ENCODE results near the gene VOPP1.
"Not testable (repeated sequence)": the region's sequence is repeated elsewhere in the genome, so short reads cannot be mapped to it uniquely, and the experiment has no call there.

The VOPP1 gene

DNA sequence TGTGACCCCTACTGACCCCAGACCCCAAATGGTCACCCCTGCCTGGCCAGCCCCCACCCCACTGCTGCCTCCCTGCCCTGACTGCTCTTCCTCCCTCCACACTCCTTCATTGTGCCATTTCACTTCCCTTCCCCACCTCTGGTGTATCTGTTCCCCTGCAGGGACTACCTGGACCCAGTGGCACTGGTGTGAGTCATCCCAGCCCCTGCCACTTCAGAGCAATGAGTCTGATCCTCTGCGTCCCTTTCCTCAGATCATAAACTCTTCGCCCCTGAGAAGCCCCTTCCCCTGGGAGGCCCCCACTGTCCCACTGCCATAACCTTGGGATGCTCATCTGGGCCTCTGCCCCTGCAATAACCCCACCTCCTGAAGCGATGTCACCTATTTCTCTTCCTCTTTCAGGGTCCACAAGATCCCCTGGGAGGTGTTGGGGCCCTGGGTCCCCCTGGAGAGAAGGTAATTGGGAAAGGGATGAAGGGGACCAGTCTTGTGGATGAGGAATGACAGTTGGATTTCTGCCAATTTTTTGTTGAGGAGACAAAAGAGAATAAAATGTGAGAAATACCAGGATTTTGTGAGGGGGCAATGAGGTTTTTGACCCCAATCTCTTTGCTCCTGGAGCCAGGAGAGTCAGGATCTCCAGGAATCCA is 19.1 kb upstream of the VOPP1 start:
- Mint-ChIP-seq H3K27ac (peak overlapping the region; percentile 72), H3K36me3 (no peaks in the 10 kb centered on the region), H3K9me3 (no peaks in the 10 kb centered on the region), H3K4me3 (no peak overlapping the region), H3K4me1 (peaks cover 28 to 58% of the 10 kb centered on the region in 2 donors), H3K27me3 (peaks cover 13 to 21% of the 10 kb centered on the region in 2 donors)
- DNase-seq (no peak), ATAC-seq (replicated peaks) (peak; percentile 78 to 86)

DNA sequence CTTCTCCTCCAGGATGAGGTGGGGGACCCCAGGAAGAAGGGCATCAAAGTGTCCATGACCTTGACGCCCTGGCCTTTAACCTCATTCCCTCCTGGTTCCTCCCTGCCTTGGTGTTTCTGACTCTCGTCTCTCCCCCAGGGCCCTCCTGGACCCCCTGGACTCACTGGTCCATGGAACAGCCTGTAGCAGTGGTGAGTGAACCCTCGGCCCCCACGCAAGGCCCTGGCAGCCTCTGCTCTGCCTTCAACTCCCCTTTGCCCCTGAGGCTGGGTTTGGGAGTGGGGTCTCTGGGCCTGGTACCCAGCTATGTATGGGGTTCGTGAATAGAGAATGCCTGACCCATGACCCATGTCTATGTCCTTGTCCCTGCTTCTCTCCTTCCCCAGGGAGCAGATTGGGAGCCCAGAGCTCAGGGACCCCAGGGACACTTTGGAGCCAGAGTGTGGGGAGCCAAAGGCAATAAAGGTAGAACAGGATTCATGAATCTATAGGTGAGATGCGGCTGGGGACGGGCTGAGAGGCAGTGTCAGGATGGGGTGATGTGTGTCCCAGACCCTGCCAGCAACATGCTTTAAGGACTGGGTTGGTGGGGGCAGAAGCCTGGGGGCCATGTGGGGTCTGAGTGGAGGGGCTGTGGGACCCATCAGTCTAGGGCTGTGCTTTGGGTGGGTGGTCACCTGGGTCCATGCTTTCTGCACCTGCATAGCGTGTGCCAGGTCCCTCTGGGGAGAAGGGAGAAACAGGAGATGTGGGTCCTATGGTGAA is 18.4 kb upstream of the VOPP1 start:
- Mint-ChIP-seq H3K9me3 (no peaks in the 10 kb centered on the region), H3K4me3 (no peak overlapping the region), H3K36me3 (no peaks in the 10 kb centered on the region), H3K27ac (peak overlapping the region; percentile 22), H3K4me1 (peaks cover 28 to 58% of the 10 kb centered on the region in 2 donors), H3K27me3 (peaks cover 13 to 21% of the 10 kb centered on the region in 2 donors)
- ATAC-seq (replicated peaks) (no peak), DNase-seq (no peak)

DNA sequence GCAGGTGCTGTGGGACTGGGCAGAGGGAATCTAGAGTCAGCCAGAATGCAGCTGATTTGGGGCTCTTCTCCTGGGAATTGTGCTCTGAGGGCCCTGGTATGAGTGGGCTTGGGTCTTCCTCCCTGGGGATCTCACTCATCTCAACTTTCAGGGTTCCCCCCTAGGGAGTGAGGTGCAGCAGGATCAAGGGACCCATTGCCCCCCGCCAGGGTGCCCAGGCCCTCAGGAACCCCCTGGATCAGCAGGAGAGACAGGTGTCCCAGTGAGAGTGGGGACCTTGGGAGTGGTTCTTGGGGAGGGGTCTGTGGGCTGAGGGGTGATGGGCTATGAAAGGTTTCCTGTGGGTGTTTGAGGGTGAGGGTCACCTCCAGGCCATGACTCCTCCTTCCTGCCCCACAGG is 17.6 kb upstream of the VOPP1 start:
- H3K36me3 Mint-ChIP-seq, result no peaks in the 10 kb centered on the region
- H3K27me3 Mint-ChIP-seq, result peaks cover 13 to 21% of the 10 kb centered on the region in 2 donors
- peaks cover 28 to 58% of the 10 kb centered on the region in 2 donors for H3K4me1 Mint-ChIP-seq
- no peak overlapping the region for H3K4me3 Mint-ChIP-seq
- DNase-seq, result no peak
- H3K27ac Mint-ChIP-seq, result peak overlapping the region; percentile 2
- ATAC-seq (replicated peaks), result no peak
- no peaks in the 10 kb centered on the region for H3K9me3 Mint-ChIP-seq

DNA sequence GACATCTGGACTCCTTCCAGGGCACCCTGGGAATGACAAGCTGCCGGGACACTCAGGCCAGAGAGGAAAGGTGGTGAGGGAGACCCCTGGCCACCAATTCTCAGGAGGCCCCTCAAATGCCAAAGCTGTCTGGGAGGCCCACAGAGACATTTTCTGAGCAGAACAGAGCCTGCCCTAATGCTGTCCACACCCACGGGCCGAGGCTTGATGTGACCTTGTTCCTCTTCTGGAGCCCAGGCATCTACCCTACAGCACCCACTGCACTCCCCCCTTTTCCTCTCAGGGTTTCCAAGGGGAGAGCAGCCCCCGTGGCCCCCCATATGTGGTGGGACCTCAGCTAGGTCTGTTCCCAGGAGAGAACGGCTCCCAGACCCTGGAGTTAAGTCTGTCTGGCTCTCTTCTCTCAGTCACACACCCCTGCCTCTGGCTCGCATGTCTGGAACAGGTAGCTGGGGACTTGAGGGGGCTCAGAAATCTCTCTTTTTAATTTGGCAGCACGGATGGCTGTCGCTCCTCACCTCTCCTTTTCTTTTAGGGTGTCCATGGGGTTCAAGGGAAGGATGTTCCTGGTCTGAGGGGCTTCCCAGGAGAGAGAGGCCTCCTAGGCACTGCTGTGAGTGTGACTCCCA is 16.8 kb upstream of the VOPP1 start:
- no peak overlapping the region for H3K27ac Mint-ChIP-seq
- peak; percentile 68 for ATAC-seq (replicated peaks)

DNA sequence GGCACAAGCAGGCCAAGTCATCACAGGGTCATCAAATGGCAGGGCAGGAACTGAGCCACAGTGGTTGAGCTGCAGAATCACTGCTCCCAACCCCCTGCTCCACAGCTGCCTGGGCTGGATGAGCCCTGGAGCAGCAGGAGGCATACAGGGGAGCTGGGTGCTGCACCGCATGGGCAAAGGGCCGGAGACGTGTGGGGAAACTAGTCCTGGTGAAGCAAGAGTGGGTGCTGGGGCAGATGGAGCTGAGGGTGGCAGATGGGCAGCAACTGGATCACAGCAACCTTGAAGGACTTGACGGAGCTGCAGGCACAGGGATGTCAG is 16.0 kb upstream of the VOPP1 start:
- ATAC-seq (replicated peaks) (no peak), DNase-seq (no peak)
- Mint-ChIP-seq H3K27ac (no peak overlapping the region), H3K4me1 (peaks cover 26 to 53% of the 10 kb centered on the region in 2 donors), H3K27me3 (peaks cover 13 to 28% of the 10 kb centered on the region in 2 donors), H3K9me3 (no peaks in the 10 kb centered on the region), H3K36me3 (no peaks in the 10 kb centered on the region), H3K4me3 (no peak overlapping the region)

More for the DNA sequence above, 16.8 kb upstream of the VOPP1 start:
- no peak for DNase-seq
- Mint-ChIP-seq H3K9me3 (no peaks in the 10 kb centered on the region), H3K27me3 (peaks cover 13 to 21% of the 10 kb centered on the region in 2 donors), H3K4me3 (no peak overlapping the region), H3K4me1 (peaks cover 28 to 58% of the 10 kb centered on the region in 2 donors), H3K36me3 (no peaks in the 10 kb centered on the region)

DNA sequence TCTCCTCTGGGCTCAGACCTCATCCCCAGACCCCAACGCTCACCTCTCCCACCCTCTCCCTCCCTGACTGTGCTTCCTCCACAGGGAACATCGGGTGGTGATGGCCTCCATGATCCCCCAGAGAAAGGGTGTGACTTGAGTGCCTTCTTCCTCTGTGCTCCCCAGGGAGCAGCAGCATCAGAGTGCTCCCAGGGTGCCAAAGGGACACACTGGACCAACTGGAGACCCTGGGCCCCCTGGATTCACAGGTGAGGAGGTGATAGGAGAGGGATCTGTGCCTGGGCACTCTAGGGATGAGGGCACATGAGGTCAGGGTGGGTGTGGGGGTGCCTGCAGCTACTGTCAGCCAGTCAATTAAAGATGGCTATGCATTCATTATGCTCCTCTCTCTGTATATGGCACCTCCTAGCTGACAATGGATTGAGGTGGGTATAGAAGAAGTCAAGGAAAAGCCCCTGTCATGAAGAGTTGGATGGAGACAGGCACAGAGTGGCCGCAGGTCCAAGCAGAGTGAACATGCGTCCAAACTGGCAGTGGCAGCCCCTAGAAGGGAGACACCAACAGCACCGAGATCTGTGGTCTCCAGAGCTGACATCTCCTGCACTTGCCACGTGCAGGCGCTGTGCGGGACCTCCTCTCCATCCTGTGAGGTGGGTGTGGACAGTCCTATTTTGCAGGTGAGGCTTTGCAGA is 15.5 kb upstream of the VOPP1 start:
- Mint-ChIP-seq H3K4me1 (peaks cover 25 to 48% of the 10 kb centered on the region in 2 donors), H3K27me3 (peaks cover 13 to 32% of the 10 kb centered on the region in 2 donors), H3K9me3 (no peaks in the 10 kb centered on the region), H3K4me3 (no peak overlapping the region), H3K27ac (no peak overlapping the region), H3K36me3 (no peaks in the 10 kb centered on the region)
- DNase-seq (no peak), ATAC-seq (replicated peaks) (no peak)

DNA sequence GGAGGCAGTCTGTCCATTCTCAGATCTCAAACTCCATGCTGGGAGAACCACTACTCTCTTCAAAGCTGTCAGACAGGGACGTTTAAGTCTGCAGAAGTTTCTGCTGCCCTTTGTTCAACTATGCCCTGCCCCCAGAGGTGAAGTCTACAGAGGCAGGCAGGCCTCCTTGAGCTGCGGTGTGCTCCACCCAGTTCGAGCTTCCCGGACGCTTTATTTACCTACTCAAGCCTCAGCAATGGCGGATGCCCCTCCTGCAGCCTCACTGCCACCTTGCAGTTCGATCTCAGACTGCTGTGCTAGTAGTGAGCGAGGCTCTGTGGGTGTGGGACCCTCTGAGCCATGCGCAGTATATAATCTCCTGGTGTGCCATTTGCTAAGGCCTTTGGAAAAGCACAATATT is 10.4 kb upstream of the VOPP1 start:
- H3K27me3 Mint-ChIP-seq, result peaks cover 5 to 13% of the 10 kb centered on the region in 2 donors
- not testable (repeated sequence) for H3K4me3 Mint-ChIP-seq; H3K27ac Mint-ChIP-seq; H3K4me1 Mint-ChIP-seq; H3K9me3 Mint-ChIP-seq; H3K36me3 Mint-ChIP-seq; DNase-seq; ATAC-seq (replicated peaks)

DNA sequence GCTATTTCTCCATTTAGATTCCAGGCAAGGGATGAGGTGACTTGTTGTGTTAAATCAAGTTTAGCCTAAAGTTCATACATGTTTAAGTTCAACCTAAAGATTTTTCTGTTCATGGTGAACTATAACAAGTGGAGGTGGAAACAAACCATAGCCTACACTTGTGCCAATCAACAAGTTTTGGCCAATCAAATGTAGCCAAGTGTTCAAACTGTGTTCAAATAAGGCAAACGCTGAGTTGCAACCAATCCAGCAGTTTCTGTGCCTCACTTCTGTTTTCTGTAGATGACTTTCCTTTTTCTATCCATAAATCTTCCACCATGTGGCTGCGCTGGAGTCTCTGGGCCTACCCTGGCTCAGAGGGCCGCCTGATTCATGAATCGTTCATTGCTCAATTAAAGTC is 4.5 kb upstream of the VOPP1 start:
- Mint-ChIP-seq H3K4me1 (peaks cover 15 to 20% of the 10 kb centered on the region in 2 donors), H3K4me3 (no peak overlapping the region), H3K27me3 (peaks cover 0 to 2% of the 10 kb centered on the region in 2 donors), H3K36me3 (no peaks in the 10 kb centered on the region), H3K9me3 (no peaks in the 10 kb centered on the region), H3K27ac (no peak overlapping the region)
- ATAC-seq (replicated peaks) (no peak), DNase-seq (no peak)

DNA sequence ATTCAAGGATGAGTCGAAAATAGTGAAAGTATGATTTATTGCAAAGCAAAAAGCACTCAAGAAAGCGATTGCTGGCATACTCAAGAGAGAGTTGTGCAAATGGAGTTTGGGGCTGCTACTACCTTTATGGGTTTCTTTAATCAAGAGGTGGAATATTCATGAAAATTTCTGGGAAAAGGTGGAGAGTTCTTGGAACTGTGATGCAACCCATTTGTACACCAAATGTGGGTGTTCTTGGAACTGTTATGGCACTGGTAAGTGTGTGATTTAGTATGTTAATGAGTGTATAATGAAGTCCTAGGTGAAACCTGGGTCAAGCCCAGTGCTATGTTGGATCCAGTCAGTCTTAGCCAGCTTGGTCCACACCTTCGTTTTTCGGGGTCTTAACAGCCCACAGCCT is 3.4 kb upstream of the VOPP1 start:
- peaks cover 15 to 20% of the 10 kb centered on the region in 2 donors for H3K4me1 Mint-ChIP-seq
- ATAC-seq (replicated peaks) (no peak), DNase-seq (no peak)
- peaks cover 0 to 3% of the 10 kb centered on the region in 2 donors for H3K36me3 Mint-ChIP-seq
- no peaks in the 10 kb centered on the region for H3K27me3 Mint-ChIP-seq
- no peaks in the 10 kb centered on the region for H3K9me3 Mint-ChIP-seq
- no peak overlapping the region for H3K27ac Mint-ChIP-seq
- no peak overlapping the region for H3K4me3 Mint-ChIP-seq

DNA sequence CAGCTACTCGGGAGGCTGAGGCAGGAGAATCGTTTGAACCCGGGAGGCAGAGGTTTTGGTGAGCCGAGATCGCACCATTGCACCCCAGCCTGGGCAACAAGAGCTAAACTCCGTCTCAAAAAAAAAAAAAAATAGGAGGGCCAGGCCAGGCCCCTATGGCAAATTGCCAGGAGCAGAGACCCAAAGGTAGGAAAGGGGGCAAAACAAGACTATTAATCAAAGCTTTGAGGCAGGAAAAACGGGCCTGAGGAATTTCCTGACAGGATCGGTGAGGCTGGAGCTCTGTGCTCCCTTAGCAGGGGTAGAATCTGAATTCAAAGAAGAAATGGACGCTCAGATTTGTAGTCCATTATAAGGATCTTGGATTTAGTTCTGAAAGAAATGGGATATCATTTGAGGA is 2.8 kb upstream of the VOPP1 start:
- H3K4me1 Mint-ChIP-seq, result peaks cover 19 to 27% of the 10 kb centered on the region in 2 donors
- DNase-seq, result no peak
- H3K9me3 Mint-ChIP-seq, result no peaks in the 10 kb centered on the region
- no peak overlapping the region for H3K27ac Mint-ChIP-seq
- no peak for ATAC-seq (replicated peaks)
- no peaks in the 10 kb centered on the region for H3K27me3 Mint-ChIP-seq
- H3K36me3 Mint-ChIP-seq, result peaks cover 5 to 7% of the 10 kb centered on the region in 2 donors
- H3K4me3 Mint-ChIP-seq, result peak overlapping the region in 1 of 2 donors; percentile 23

DNA sequence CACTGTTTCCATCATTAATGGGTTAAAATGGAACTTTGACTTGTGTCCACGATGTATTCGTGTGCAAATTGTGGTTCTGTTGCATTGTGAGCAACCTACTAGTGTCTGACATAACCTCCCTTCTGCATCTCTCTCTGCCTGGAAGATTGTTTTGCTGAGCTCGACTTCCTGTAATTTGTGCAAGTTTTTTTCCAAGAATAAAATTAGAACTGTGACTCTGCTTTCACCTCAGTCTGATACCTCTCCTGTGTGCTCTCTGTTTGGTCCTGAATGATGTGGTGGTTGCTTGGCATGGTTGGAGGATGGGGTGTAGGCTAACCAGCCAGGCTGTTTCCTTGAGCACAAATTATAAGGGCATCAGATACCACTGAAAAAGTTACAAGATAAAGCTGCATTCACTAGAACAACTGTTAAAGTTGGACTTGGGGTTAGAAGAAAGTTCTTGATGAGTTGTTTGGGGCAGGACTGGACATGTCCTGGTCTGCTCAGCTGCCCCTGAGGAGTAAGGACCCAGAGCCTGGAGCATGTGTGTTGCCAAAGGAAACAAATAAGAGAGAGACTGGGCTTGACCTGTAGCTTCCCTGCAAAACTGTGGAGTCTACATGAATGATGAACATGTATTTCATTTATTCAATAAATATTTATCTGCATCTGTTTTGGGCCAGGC is 1.9 kb upstream of the VOPP1 start:
- no peak for DNase-seq
- Mint-ChIP-seq H3K4me3 (peak overlapping the region; percentile 28 to 63), H3K27ac (peak overlapping the region; percentile 20), H3K9me3 (no peaks in the 10 kb centered on the region), H3K36me3 (peaks cover 7 to 12% of the 10 kb centered on the region in 2 donors), H3K4me1 (peaks cover 27 to 36% of the 10 kb centered on the region in 2 donors), H3K27me3 (no peaks in the 10 kb centered on the region)
- no peak for ATAC-seq (replicated peaks)

DNA sequence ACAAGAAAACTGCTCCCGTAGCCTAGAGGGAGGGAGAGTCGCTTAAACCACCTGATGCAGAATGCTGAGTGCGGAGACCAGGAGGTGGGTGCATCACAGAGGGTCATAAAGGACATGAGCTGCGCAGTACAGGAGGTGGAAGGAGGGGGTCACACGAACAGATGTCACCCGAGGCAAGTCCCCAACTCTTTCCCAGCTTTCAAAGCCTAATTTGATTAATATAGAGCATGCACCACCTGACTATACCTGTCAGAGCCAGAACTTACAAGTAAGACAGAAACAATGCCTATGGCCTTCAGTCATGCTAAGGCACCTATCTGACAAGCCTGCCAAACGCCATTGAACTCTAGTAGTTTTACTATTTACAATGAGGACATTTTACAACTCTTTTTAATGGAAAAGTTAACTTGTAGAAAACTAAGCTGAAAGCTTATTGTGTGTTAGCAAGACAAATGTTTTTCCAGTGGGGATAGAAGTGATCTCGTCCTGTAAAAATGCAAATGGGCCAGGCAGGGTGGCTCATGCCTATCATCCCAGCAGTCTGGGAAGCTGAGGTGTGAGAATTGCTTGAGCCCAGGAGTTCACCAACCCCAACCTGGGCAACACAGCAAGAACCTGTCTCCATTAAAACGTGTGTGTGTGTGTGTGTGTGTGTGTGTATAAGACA is 1.1 kb upstream of the VOPP1 start:
- H3K27me3 Mint-ChIP-seq, result no peaks in the 10 kb centered on the region
- peak overlapping the region; percentile 81 to 85 for H3K4me3 Mint-ChIP-seq
- H3K9me3 Mint-ChIP-seq, result no peaks in the 10 kb centered on the region
- no peak for ATAC-seq (replicated peaks)
- H3K36me3 Mint-ChIP-seq, result peaks cover 7 to 13% of the 10 kb centered on the region in 2 donors
- no peak for DNase-seq
- peaks cover 35 to 44% of the 10 kb centered on the region in 2 donors for H3K4me1 Mint-ChIP-seq
- H3K27ac Mint-ChIP-seq, result peak overlapping the region; percentile 86

DNA sequence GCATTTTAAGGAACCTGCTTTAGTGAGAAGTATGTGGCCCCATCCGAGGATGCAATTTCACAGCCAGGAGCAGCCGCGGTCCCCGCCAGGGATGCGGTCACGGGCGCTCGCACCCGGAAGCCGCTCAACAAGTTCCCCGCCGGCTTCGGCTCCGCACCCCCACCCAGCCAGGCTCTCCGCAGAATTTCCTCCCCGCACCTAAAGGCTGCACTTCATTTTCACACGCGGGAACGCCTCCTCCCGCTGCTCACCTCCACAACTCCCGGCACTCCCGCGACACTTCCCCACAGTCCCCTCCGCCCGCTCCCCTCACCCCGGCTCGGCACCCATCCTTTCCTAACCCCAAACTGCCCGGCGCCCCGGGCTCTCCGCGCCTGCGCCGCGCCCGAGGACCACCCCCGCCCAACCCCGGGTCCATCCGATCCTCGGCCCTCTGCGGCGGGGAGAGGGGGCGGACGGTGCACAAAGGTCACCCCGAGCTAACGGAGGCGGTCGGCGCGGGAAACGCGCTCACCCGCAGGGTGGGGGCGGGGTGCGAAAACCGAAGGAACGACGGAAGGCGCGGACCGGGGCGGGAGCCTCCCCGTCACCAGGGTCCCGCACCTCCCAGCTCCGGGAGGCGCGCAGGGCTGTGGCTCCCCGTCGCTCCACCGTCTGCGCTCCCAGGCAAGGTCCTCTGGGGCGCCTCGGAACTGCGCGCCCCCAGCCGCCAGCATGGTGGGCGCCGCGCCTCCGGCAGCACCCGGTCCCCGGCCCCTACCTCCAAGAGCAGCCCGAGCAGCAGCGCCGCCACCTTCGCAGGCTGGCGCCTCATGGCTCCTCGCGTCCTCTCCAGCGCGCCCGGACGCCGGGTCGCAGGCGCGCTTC is 558 bp downstream of the VOPP1 start:
- H3K36me3 Mint-ChIP-seq, result peaks cover 8 to 26% of the 10 kb centered on the region in 2 donors
- H3K9me3 Mint-ChIP-seq, result no peaks in the 10 kb centered on the region
- ATAC-seq (replicated peaks) (peak; percentile 37 to 43), DNase-seq (peak; percentile 57)
- no peaks in the 10 kb centered on the region for H3K27me3 Mint-ChIP-seq
- H3K4me3 Mint-ChIP-seq, result peak overlapping the region; percentile 94 to 95
- peaks cover 49 to 60% of the 10 kb centered on the region in 2 donors for H3K4me1 Mint-ChIP-seq
- peak overlapping the region; percentile 97 for H3K27ac Mint-ChIP-seq
